GM18873 (cell line): Measurements from ENCODE around the gene KRT72.
"Not testable (repeated sequence)": the region's sequence is repeated elsewhere in the genome, so short reads cannot be mapped to it uniquely, and the experiment has no call there.

ENCODE experiments used
- ATAC-seq: cut with Tn5 transposase; IDR thresholded peaks from one replicate; pipeline ENCODE4 v1.9.1; 2021; ENCODE audit warnings: mild to moderate bottlenecking, moderate library complexity, moderate number of reproducible peaks; ENCODE audit not compliant: unreplicated experiment, low FRiP score

Gene KRT72

GRCh38 chr12:52608826-52609630 lies 7.8 kb upstream of the KRT72 start:
- ATAC-seq = no peak

DNA sequence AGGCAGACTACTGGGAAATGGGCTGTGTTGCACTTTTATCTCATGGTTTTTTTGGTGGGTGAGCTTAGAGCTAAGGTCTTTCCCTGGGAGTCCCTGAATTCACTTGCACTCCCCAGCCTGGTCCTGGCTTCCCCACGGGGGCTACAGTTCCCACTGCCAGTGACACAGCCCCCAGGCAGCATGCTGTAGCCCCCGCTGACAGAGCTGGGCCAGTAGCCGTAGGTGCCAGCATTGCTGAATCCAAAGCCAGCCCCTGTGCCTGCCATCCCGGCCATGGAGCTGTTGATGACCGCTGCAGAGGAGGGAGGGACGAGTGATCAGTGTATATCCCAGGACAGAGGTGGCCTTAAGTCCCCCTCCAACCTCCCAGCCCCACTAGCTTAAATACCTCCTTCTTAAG lies 6.9 kb upstream of the KRT72 start:
- no peak for ATAC-seq

DNA sequence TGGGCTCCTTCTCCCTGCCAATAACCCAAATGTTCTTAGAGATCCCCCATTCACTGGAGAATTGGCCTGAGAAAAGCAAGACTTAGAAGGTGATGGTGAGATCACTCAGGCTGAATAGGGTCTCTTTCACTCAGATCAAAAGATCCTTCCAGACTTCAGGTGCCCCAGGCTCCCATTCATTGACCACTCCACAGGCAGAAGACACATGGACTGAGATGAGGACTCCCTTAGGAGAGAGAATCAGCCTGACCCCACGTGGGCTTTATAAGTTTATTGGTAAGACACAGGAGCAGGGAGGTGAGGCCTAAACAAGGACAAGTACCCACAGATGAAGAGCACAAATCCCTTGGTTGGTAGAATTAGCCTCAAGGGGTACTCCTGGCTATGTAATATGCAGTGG lies 6.1 kb upstream of the KRT72 start:
- no peak for ATAC-seq

DNA sequence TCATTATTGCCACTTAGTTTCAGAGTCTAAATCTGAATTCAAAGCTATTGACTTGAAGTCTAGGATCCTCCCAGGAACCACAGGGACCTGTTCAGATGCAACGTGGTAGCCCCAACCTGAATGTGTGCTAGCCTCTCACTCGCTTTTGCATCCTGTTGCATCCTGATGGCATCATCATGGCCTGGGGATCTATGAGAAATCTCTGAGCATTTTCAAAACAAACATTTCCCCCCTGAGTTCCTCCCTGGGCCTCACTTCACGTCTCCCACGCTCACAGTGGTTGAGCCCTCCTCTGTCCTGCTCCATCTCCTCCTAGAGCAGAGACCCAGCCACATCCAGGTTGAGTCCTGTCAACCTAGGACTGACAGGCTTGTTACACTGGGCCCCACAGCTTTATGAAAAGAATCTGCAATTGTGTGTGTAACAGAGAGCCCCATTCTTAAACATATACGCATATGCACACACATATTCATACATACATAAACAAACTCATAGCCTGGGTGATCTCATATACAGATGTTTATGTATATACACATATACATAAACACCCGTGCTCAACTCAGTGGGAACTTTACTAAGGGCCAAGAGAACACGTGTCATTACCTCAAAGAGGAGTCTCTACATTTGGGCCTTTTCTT lies 5.4 kb upstream of the KRT72 start:
- ATAC-seq = no peak

- no peak for ATAC-seq
Observed at GRCh38 chr12:52606096-52606495, 4.8 kb upstream of the KRT72 start.

- no peak for ATAC-seq
Observed at GRCh38 chr12:52605542-52605941, 4.3 kb upstream of the KRT72 start.

- no peak for ATAC-seq
Observed at GRCh38 chr12:52604859-52605258, 3.6 kb upstream of the KRT72 start.

DNA sequence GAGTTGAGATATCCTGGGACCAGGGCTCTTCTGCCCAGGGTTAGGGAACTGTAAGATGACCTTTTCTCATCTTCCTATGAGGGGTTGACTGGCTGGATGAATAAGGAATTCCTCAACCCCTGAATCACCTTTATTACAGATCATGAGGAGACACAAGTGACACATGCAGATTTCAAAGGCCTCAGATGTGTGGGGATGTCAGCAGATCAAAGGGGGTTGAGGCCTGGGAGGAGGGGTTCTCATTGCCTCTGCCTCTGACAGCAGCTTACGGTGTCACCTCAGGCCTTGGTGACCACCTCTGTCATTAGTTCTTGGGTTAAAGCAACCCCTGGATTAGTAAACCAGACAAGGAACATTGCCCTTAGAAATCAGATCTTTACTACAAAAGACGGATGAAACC lies 2.1 kb upstream of the KRT72 start:
- ATAC-seq = no peak

DNA sequence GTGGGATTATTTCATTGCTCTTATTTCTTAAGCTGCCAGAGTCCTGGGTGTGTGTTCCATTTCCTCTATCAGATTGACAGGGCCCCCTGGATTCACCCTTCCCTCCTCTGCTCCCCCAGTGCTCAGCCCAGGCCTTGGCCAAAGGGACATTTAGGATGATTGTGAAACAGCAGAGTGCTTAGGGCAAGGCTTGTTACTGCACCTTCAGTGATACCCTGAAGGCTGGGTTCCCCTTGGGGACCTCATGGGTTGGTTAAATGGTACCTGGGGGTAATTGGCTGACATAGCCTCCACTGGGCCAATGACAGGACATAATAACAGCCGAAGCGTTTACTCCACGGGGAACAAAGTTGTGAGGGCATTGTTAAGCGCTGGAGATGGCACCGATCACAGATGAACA lies 1.3 kb upstream of the KRT72 start:
- no peak for ATAC-seq

DNA sequence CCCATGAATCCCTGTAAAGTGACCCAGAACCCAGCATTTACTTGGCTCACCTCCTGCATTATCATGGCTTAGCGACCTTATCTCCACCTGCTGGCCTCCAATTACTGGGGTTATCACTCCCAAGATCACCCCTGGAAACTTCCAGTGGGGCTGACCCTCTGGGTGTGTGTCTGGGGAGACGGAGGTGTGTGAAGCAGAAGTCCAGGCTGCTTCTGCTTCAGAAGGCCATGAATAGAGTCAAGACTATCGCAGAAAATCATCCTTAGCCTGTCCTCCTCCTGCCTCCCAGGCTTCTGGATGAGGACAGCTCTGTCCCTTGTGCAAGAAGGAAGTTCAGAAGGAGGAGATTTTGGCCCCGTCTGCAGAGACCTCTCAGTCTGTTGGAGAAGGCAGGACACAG lies 408 bp upstream of the KRT72 start:
- ATAC-seq = no peak

GRCh38 chr12:52600475-52600874 lies 788 bp downstream of the KRT72 start:
- no peak for ATAC-seq

- ATAC-seq = no peak
Observed at GRCh38 chr12:52600071-52600470, 1.2 kb downstream of the KRT72 start.

GRCh38 chr12:52598966-52599365 lies 2.3 kb downstream of the KRT72 start:
- no peak for ATAC-seq

GRCh38 chr12:52594237-52594636 lies 7.0 kb downstream of the KRT72 start:
- not testable (repeated sequence) for ATAC-seq

GRCh38 chr12:52591521-52591920 lies 9.7 kb downstream of the KRT72 start:
- ATAC-seq = no peak

GRCh38 chr12:52590021-52590420 lies 11.2 kb downstream of the KRT72 start:
- no peak for ATAC-seq

DNA sequence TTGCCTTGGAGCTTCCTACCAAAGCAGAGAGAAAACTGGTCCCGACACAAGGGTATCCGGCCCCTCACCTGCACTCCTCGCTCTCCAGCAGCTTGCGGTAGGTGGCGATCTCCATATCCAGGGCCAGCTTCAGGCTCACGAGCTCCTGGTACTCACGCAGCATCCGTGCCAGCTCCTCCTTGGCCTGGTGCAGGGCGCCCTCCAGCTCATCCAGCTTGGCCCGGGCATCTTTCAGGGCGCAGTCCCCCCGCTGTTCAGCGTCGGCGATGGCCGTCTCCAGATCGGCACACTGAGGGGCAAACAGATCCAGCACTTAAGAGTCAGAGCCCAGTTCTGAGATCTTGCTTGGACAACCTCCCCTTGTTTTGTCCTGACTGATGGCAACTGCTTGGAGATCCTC lies 13.7 kb downstream of the KRT72 start:
- no peak for ATAC-seq

- ATAC-seq = no peak
Observed at GRCh38 chr12:52585946-52586345, 15.3 kb downstream of the KRT72 start.

GRCh38 chr12:52585066-52585465 lies 16.2 kb downstream of the KRT72 start:
- ATAC-seq = no peak

DNA sequence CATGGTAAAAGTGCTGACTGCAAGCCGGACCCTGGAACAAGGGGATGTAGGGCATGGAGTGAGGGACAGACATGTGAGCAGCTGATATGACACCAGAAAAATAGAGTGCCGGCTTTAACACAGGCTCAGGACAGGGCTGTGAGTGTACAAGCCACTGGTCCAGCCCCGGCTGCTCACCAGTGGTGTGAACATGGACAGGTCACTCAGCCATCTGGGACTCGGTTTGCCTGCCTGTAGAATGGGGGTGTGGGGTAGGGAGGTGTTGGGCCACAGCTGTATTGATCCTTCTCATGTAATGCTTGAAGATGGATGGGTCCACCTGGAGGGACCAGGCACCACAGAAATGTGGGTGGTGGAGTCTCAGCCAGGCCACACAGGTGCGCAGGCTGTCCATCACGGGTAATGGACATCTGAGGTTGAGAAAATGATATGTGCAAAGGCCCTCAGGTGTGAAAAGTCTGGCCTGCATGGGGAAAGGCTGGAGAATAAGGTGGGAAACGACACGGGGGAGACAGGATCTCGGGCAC lies 17.0 kb downstream of the KRT72 start:
- ATAC-seq = no peak

DNA sequence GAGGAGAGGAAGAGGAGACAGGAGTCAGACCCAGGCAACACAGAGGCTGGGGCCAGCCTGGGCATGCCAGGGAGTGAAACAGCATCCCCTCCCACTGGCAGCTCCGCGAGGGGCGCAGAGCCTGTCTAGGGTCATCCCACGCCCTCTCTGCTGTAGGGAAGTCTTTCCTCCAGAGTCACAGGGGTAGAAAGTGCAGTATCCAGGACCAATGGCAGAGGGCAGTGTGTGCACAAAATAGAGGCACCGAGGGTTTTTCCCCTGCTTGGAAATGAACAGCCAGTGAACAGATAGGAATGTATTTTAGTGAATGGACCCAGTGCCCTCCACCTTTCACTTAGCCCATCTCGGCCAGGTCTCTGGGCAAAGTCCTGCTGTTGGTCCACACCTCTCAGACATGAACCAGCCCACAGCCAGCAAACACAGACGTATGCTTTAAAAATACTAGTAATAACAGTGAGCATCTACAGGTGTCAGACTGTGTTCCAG lies 18.2 kb downstream of the KRT72 start:
- ATAC-seq = no peak

DNA sequence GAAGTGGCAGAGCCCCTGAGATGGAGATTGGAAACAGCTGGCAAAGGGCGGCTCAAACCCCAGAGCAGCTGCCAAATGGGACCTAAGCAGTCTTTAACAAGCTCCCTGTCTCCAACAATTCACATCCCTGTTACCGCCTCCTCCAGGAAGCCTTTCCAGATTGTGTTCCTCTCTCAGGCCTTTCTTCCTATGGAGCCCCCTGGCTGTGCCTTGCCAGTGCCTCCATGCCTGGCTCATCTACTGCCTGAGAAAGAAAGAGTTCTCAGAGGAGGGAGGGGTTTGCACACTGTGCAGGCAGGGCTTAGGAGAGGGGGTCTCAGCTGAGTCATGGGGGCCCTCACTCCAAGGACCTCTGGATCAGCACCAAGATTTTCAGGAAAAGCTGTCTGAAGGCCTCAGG lies 18.8 kb downstream of the KRT72 start:
- ATAC-seq = no peak
